Measurements from ENCODE around the gene NKAIN2.
"Not testable (repeated sequence)": the region's sequence is repeated elsewhere in the genome, so short reads cannot be mapped to it uniquely, and the experiment has no call there.

NKAIN2 gene

DNA sequence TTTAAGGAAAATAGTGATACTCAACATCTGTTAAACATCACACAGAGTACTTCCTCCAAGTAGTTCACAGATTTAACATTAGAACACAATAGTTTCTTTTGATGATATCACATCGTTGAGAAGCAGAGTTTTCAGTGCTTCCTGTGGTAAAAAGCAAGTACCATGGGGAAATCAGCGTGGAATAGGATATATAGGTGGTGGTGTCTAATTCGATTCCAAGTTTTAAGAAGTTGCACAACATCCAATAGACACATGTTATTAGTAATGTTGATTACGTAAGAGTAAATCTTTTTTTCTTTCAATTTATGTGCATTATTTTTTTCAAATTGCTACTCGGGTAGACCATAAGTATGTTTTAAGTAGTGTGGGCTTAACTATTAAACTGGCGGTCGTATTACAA is 360.7 kb downstream of the NKAIN2 start:
- Histone ChIP-seq H3K9me3 (no peaks in the 10 kb centered on the region), H3K36me3 (no peaks in the 10 kb centered on the region), H3K4me1 (no peaks in the 10 kb centered on the region), H3K27me3 (no peaks in the 10 kb centered on the region), H3K4me3 (ENCODE audit: low read depth, low read length) (no peak overlapping the region)
- no peak for TF ChIP-seq CTCF (IDR thresholded peaks at IDR 0.05; ENCODE audit: low read depth, low read length)
- no peak for DNase-seq

DNA sequence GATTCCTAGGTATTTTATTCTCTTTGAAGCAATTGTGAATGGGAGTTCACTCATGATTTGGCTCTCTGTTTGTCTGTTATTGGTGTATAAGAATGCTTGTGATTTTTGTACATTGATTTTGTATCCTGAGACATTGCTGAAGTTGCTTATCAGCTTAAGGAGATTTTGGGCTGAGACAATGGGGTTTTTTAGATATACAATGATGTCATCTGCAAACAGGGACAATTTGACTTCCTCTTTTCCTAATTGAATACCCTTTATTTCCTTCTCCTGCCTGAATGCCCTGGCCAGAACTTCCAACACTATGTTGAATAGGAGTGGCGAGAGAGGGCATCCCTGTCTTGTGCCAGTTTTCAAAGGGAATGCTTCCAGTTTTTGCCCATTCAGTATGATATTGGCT is 363.6 kb downstream of the NKAIN2 start:
- not testable (repeated sequence) for H3K36me3 ChIP-seq; H3K4me3 ChIP-seq (ENCODE audit: low read depth, low read length); H3K27me3 ChIP-seq; H3K4me1 ChIP-seq; H3K9me3 ChIP-seq; DNase-seq

- H3K27me3 ChIP-seq, result no peaks in the 10 kb centered on the region
- H3K36me3 ChIP-seq, result no peaks in the 10 kb centered on the region
- no peak for DNase-seq
- no peaks in the 10 kb centered on the region for H3K9me3 ChIP-seq
- H3K4me1 ChIP-seq, result no peaks in the 10 kb centered on the region
- TF ChIP-seq CTCF (IDR thresholded peaks at IDR 0.05; ENCODE audit: low read depth, low read length), result no peak
- no peak overlapping the region for H3K4me3 ChIP-seq (ENCODE audit: low read depth, low read length)
These were observed 386.6 kb downstream of the NKAIN2 start for GRCh38 chr6:124190256-124190655.

DNA sequence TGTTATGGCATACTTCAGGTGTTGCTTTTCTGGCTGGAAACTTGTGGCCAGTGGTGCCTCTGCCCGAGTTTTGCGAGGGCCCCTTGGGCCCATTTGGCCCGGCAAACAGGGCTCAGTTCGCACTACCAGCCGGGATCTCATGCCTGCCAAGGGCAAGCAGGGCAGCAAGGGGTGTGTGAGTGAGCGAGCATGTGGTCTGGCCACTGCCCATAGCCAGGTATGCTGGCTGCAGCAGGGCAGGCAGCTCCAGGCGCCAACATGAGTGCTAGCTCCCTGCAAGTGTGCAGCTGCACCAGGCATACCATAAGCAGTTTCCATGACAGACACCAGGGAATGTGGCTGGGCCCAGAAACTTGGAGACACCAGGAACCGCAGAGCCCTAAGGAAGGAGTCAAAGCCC is 389.5 kb downstream of the NKAIN2 start:
- H3K4me1 ChIP-seq, result no peaks in the 10 kb centered on the region
- H3K9me3 ChIP-seq, result no peaks in the 10 kb centered on the region
- no peaks in the 10 kb centered on the region for H3K27me3 ChIP-seq
- H3K36me3 ChIP-seq, result no peaks in the 10 kb centered on the region
- no peak for DNase-seq
- no peak overlapping the region for H3K4me3 ChIP-seq (ENCODE audit: low read depth, low read length)
- no peak for TF ChIP-seq CTCF (IDR thresholded peaks at IDR 0.05; ENCODE audit: low read depth, low read length)

DNA sequence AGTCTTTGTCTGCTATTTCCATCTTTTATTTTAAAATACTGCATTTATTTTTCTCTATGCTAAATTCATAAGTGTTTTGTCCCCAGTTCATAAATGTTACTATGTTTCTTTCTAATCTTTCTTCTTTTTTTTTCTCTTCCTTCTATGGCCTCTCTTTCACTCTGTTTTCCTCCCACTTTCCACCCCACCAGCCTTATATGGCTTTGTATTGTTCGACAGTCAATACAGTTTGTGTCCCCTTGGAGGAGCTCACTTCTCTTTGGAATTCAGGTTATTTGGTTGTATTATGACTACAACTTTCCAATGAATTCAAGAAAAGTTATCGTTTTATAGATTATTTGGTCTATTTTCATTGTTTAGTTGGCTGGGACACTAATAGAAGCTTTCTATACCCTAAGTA is 393.5 kb downstream of the NKAIN2 start:
- Histone ChIP-seq H3K4me3 (ENCODE audit: low read depth, low read length) (no peak overlapping the region), H3K27me3 (no peaks in the 10 kb centered on the region), H3K4me1 (no peaks in the 10 kb centered on the region), H3K36me3 (no peaks in the 10 kb centered on the region), H3K9me3 (no peaks in the 10 kb centered on the region)
- no peak for DNase-seq
- no peak for TF ChIP-seq CTCF (IDR thresholded peaks at IDR 0.05; ENCODE audit: low read depth, low read length)

DNA sequence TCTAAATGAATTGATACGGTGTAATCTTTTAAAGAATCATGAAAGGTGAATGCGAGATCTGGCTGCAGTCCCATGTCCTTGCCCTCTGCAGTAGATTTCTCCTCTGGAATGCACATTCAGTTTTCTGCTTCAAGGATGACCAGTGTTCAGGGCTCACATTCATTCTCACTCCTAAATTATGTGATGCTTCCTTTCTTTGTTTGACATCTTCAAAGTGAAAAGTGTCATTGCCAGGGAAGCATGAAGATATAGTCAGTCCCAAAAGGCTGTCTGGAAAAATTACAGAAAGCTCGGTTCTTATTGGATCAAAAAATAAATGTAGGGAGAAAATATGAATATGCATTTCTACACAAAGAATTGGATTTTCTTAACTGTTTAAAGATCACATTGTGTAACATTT is 395.6 kb downstream of the NKAIN2 start:
- H3K27me3 ChIP-seq, result no peaks in the 10 kb centered on the region
- no peaks in the 10 kb centered on the region for H3K9me3 ChIP-seq
- H3K36me3 ChIP-seq, result no peaks in the 10 kb centered on the region
- H3K4me3 ChIP-seq (ENCODE audit: low read depth, low read length), result no peak overlapping the region
- no peak for DNase-seq
- H3K4me1 ChIP-seq, result no peaks in the 10 kb centered on the region
- TF ChIP-seq CTCF (IDR thresholded peaks at IDR 0.05; ENCODE audit: low read depth, low read length), result no peak

GRCh38 chr6:124200661-124201060 is 397.0 kb downstream of the NKAIN2 start:
- no peaks in the 10 kb centered on the region for H3K36me3 ChIP-seq
- TF ChIP-seq CTCF (IDR thresholded peaks at IDR 0.05; ENCODE audit: low read depth, low read length), result no peak
- DNase-seq, result no peak

More at GRCh38 chr6:124200661-124201060, 397.0 kb downstream of the NKAIN2 start:
- no peaks in the 10 kb centered on the region for H3K4me1 ChIP-seq
- H3K4me3 ChIP-seq (ENCODE audit: low read depth, low read length), result no peak overlapping the region
- no peaks in the 10 kb centered on the region for H3K27me3 ChIP-seq
- H3K9me3 ChIP-seq, result no peaks in the 10 kb centered on the region
